ENCODE results near the gene TMEM132D. TPM values are rescaled to one million over a fixed set of nuclear protein-coding genes. Genes with fewer than 3 reads are reported as not detected.

Gene TMEM132D
- total and polyA plus RNA-seq, 2 donors (not counting 3 experiments of a cell fraction or from before 2014, with no cell fraction given) = not detected

GRCh38 chr12:129696405-129696804 is 207.4 kb downstream of the TMEM132D start:
- no peaks in the 10 kb centered on the region for H3K79me2 ChIP-seq (ENCODE audit: control insufficient read depth, insufficient read depth, low read length)
- H3K9me1 ChIP-seq (replicated peaks; ENCODE audit: control insufficient read depth, extremely low read depth, insufficient read depth, low read length) = no peaks in the 10 kb centered on the region
- H3K4me2 ChIP-seq (ENCODE audit: insufficient read depth, low read length) = no peak overlapping the region
- H3K27ac ChIP-seq (ENCODE audit: insufficient read depth, low read depth, low read length) = no peak overlapping the region
- POLR2A ChIA-PET = no interaction called here
- FAIRE-seq (no peak), DNase-seq (ENCODE audit: low read depth, low spot score) (no peak)
- BruUV-seq (replicated peaks) = no TSS peak
- H4K20me1 ChIP-seq (replicated peaks; ENCODE audit: control insufficient read depth, extremely low read depth, insufficient read depth, low read length) = no peaks in the 10 kb centered on the region
- H3K9me3 ChIP-seq (replicated peaks; ENCODE audit: control insufficient read depth, insufficient read depth, low read length) = no peaks in the 10 kb centered on the region
- no peak overlapping the region for H2AFZ ChIP-seq (ENCODE audit: low read depth, low read length)
- dilution Hi-C loops (cut with MboI; ENCODE audit: extremely low pct_ligation_motif_present, low sequenced_read_pairs) (no loop called here), intact Hi-C loops (cut with micrococcal nuclease) (no loop called here)
- H3K4me3 ChIP-seq (replicated peaks in 1 of 3; ENCODE audit: insufficient read depth in 1 of 3, low read depth in 1 of 3, low read length in 3 of 3) = no peak overlapping the region
- no peaks in the 10 kb centered on the region for H3K36me3 ChIP-seq (ENCODE audit: control insufficient read depth in 2 of 2, extremely low read depth in 1 of 2, insufficient read depth in 2 of 2, low read length in 2 of 2)
- TF ChIP-seq POLR2AphosphoS5 (IDR thresholded peaks at IDR 0.05; ENCODE audit: insufficient read depth, low read depth, low read length) = no peak
- TF ChIP-seq, protein P1, sequence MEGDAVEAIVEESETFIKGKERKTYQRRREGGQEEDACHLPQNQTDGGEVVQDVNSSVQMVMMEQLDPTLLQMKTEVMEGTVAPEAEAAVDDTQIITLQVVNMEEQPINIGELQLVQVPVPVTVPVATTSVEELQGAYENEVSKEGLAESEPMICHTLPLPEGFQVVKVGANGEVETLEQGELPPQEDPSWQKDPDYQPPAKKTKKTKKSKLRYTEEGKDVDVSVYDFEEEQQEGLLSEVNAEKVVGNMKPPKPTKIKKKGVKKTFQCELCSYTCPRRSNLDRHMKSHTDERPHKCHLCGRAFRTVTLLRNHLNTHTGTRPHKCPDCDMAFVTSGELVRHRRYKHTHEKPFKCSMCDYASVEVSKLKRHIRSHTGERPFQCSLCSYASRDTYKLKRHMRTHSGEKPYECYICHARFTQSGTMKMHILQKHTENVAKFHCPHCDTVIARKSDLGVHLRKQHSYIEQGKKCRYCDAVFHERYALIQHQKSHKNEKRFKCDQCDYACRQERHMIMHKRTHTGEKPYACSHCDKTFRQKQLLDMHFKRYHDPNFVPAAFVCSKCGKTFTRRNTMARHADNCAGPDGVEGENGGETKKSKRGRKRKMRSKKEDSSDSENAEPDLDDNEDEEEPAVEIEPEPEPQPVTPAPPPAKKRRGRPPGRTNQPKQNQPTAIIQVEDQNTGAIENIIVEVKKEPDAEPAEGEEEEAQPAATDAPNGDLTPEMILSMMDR (IDR thresholded peaks at IDR 0.05; ENCODE audit: extremely low read depth in 1 of 2, insufficient read depth in 1 of 2, low read depth in 1 of 2, low read length in 2 of 2) = no peak
- CTCF ChIA-PET = no interaction called here
- no peaks in the 10 kb centered on the region for H3K27me3 ChIP-seq (ENCODE audit: control insufficient read depth in 2 of 2, insufficient read depth in 2 of 2, low read length in 2 of 2)
- no peaks in the 10 kb centered on the region for H3K4me1 ChIP-seq (ENCODE audit: control insufficient read depth, extremely low read depth, insufficient read depth, low read length)
- no peak overlapping the region for H3K9ac ChIP-seq (replicated peaks; ENCODE audit: extremely low read depth, insufficient read depth, low read length)

- no peak overlapping the region for H3K27ac ChIP-seq (ENCODE audit: insufficient read depth, low read depth, low read length)
- no peak for FAIRE-seq
- ChIA-PET POLR2A (no interaction called here), CTCF (no interaction called here)
- H4K20me1 ChIP-seq (replicated peaks; ENCODE audit: control insufficient read depth, extremely low read depth, insufficient read depth, low read length) = no peaks in the 10 kb centered on the region
- H3K9me3 ChIP-seq (replicated peaks; ENCODE audit: control insufficient read depth, insufficient read depth, low read length) = no peaks in the 10 kb centered on the region
- no peaks in the 10 kb centered on the region for H3K36me3 ChIP-seq (ENCODE audit: control insufficient read depth in 2 of 2, extremely low read depth in 1 of 2, insufficient read depth in 2 of 2, low read length in 2 of 2)
- H3K27me3 ChIP-seq (ENCODE audit: control insufficient read depth in 2 of 2, insufficient read depth in 2 of 2, low read length in 2 of 2) = no peaks in the 10 kb centered on the region
- H3K79me2 ChIP-seq (ENCODE audit: control insufficient read depth, insufficient read depth, low read length) = no peaks in the 10 kb centered on the region
- intact Hi-C loops (cut with micrococcal nuclease) (no loop called here), dilution Hi-C loops (cut with MboI; ENCODE audit: extremely low pct_ligation_motif_present, low sequenced_read_pairs) (no loop called here)
- no peaks in the 10 kb centered on the region for H3K4me1 ChIP-seq (ENCODE audit: control insufficient read depth, extremely low read depth, insufficient read depth, low read length)
- no peak overlapping the region for H3K4me3 ChIP-seq (replicated peaks in 1 of 3; ENCODE audit: insufficient read depth in 1 of 3, low read depth in 1 of 3, low read length in 3 of 3)
- no peak overlapping the region for H3K9ac ChIP-seq (replicated peaks; ENCODE audit: extremely low read depth, insufficient read depth, low read length)
- no peak for DNase-seq (ENCODE audit: low read depth, low spot score)
- H3K9me1 ChIP-seq (replicated peaks; ENCODE audit: control insufficient read depth, extremely low read depth, insufficient read depth, low read length) = no peaks in the 10 kb centered on the region
- no peak overlapping the region for H3K4me2 ChIP-seq (ENCODE audit: insufficient read depth, low read length)
- no TSS peak for BruUV-seq (replicated peaks)
- TF ChIP-seq POLR2AphosphoS5 (IDR thresholded peaks at IDR 0.05; ENCODE audit: insufficient read depth, low read depth, low read length) (no peak), GATA2 (IDR thresholded peaks at IDR 0.05; ENCODE audit: insufficient read depth, insufficient read length, low read depth, low read length) (no peak), MYC (IDR thresholded peaks at IDR 0.05; ENCODE audit: low read depth, low read length) (no peak), FOS (IDR thresholded peaks at IDR 0.05; ENCODE audit: borderline replicate concordance, insufficient read depth, low read length) (no peak), MAX (IDR thresholded peaks at IDR 0.05; ENCODE audit: insufficient read depth, insufficient read length) (no peak), JUN (IDR thresholded peaks at IDR 0.05; ENCODE audit: borderline replicate concordance, insufficient read depth, insufficient read length, low read depth) (no peak), POLR2A (IDR thresholded peaks at IDR 0.05; ENCODE audit: low read depth, low read length) (no peak), EZH2 (IDR thresholded peaks at IDR 0.05; ENCODE audit: borderline replicate concordance, low read depth, low read length, severe bottlenecking) (no peak)
- TF ChIP-seq, protein P1 (IDR thresholded peaks at IDR 0.05; ENCODE audit: extremely low read depth in 1 of 2, insufficient read depth in 1 of 2, low read depth in 1 of 2, low read length in 2 of 2) = no peak
- no peak overlapping the region for H2AFZ ChIP-seq (ENCODE audit: low read depth, low read length)
Measured at GRCh38 chr12:129693731-129694130, 210.1 kb downstream of the TMEM132D start.
